Naive B cell (primary cell): Measurements from ENCODE around the gene WDR36. TPM values are rescaled to one million over a fixed set of nuclear protein-coding genes. Genes with fewer than 3 reads are reported as not detected.
A peak's percentile ranks its signal among the peaks of the same experiment; 100 is the strongest.

Experiments used
- ATAC-seq, 2 donors: fragments of 150-1000 bp; cut with Tn5 transposase; 2 replicates each; pipeline ENCODE4 v1.10.0; 2021; ENCODE audit warnings: low read depth in 2 of 2, mild to moderate bottlenecking in 2 of 2, moderate library complexity in 2 of 2
- DNase-seq: peaks from one replicate; pipeline ENCODE4 v3.0.0; 2022
- H3K27ac Mint-ChIP-seq, 6 donors: one replicate each; pipeline ENCODE4 v1.8.0; 2020 to 2022; ENCODE audit warnings: mild to moderate bottlenecking in 6 of 6, mixed read lengths in 6 of 6, moderate library complexity in 5 of 6, inconsistent platforms in 2 of 6
- H3K27me3 Mint-ChIP-seq, 3 donors: one replicate each; pipeline ENCODE4 v1.8.0; 2021 to 2022; ENCODE audit warnings: mixed read lengths in 3 of 3, mild to moderate bottlenecking in 1 of 3
- H3K36me3 Mint-ChIP-seq, 2 donors: one replicate each; pipeline ENCODE4 v1.8.0; 2020 to 2022; ENCODE audit warnings: mixed read lengths in 2 of 2, inconsistent platforms in 1 of 2, mild to moderate bottlenecking in 1 of 2
- H3K4me1 Mint-ChIP-seq, 3 donors: one replicate each; pipeline ENCODE4 v1.8.0; 2020 to 2022; ENCODE audit warnings: mixed read lengths in 3 of 3, inconsistent platforms in 1 of 3, mild to moderate bottlenecking in 1 of 3, moderate library complexity in 1 of 3
- H3K4me3 Mint-ChIP-seq, 8 donors: one replicate each; pipeline ENCODE4 v1.8.0; 2020 to 2022; ENCODE audit warnings: mild to moderate bottlenecking in 8 of 8, mixed read lengths in 8 of 8, moderate library complexity in 8 of 8, inconsistent platforms in 2 of 8
- H3K9me3 Mint-ChIP-seq, 7 donors: one replicate each; pipeline ENCODE4 v1.8.0; 2020 to 2022; ENCODE audit warnings: mixed read lengths in 7 of 7, mild to moderate bottlenecking in 5 of 7, inconsistent platforms in 2 of 7, moderate library complexity in 1 of 7
- polyA plus RNA-seq, 6 donors: library from polyadenylated mRNA; unstranded; fragments of 300-500 nt; fragmentation: Illumina TruSeq; gene quantifications; one replicate each; pipeline ENCODE4 v1.2.3, GENCODE V29; 2021; ENCODE audit warnings: low read depth in 6 of 6

Gene WDR36
- polyA plus RNA-seq, 6 donors from 2014 or later: 15.5 to 26.5 (median 22.3) TPM

GRCh38 chr5:111072949-111073682 lies 19.0 kb upstream of the WDR36 start:
- peak overlapping the region in 2 of 6 donors; percentile 38 to 95 for H3K27ac Mint-ChIP-seq
- H3K27me3 Mint-ChIP-seq: peaks cover 68 to 91% (median 81%) of the 10 kb centered on the region in 3 donors
- DNase-seq: peak; percentile 15

GRCh38 chr5:111074244-111074643 lies 17.9 kb upstream of the WDR36 start:
- Mint-ChIP-seq H3K9me3 (peaks cover 0 to 4% (median 0%) of the 10 kb centered on the region in 7 donors), H3K4me1 (peaks cover 10 to 33% (median 11%) of the 10 kb centered on the region in 3 donors), H3K27ac (no peak overlapping the region), H3K4me3 (peak overlapping the region in 3 of 8 donors; percentile 38 to 81 (median 51)), H3K27me3 (peaks cover 65 to 87% (median 80%) of the 10 kb centered on the region in 3 donors), H3K36me3 (peaks cover 0 to 8% of the 10 kb centered on the region in 2 donors)
- no peak for DNase-seq
- no peak for ATAC-seq

More at GRCh38 chr5:111072949-111073682, 19.0 kb upstream of the WDR36 start:
- Mint-ChIP-seq H3K36me3 (peaks cover 0 to 8% of the 10 kb centered on the region in 2 donors), H3K9me3 (peaks cover 0 to 4% (median 0%) of the 10 kb centered on the region in 7 donors), H3K4me3 (peak overlapping the region; percentile 19 to 95 (median 84)), H3K4me1 (peaks cover 10 to 33% (median 11%) of the 10 kb centered on the region in 3 donors)
- ATAC-seq: peak; percentile 69 to 81

GRCh38 chr5:111075520-111075919 lies 16.6 kb upstream of the WDR36 start:
- H3K27me3 Mint-ChIP-seq: peaks cover 59 to 79% (median 71%) of the 10 kb centered on the region in 3 donors
- ATAC-seq (no peak), DNase-seq (no peak)
- peaks cover 0 to 4% (median 0%) of the 10 kb centered on the region in 7 donors for H3K9me3 Mint-ChIP-seq
- H3K4me3 Mint-ChIP-seq: no peak overlapping the region
- H3K36me3 Mint-ChIP-seq: peaks cover 0 to 8% of the 10 kb centered on the region in 2 donors
- H3K4me1 Mint-ChIP-seq: peaks cover 10 to 26% (median 11%) of the 10 kb centered on the region in 3 donors
- no peak overlapping the region for H3K27ac Mint-ChIP-seq

GRCh38 chr5:111076091-111076490 lies 16.1 kb upstream of the WDR36 start:
- peaks cover 53 to 79% (median 65%) of the 10 kb centered on the region in 3 donors for H3K27me3 Mint-ChIP-seq
- H3K27ac Mint-ChIP-seq: no peak overlapping the region
- DNase-seq (no peak), ATAC-seq (no peak)
- peaks cover 0 to 8% of the 10 kb centered on the region in 2 donors for H3K36me3 Mint-ChIP-seq
- H3K4me1 Mint-ChIP-seq: peaks cover 10 to 21% (median 11%) of the 10 kb centered on the region in 3 donors
- H3K9me3 Mint-ChIP-seq: peaks cover 0 to 4% (median 0%) of the 10 kb centered on the region in 7 donors
- H3K4me3 Mint-ChIP-seq: no peak overlapping the region

DNA sequence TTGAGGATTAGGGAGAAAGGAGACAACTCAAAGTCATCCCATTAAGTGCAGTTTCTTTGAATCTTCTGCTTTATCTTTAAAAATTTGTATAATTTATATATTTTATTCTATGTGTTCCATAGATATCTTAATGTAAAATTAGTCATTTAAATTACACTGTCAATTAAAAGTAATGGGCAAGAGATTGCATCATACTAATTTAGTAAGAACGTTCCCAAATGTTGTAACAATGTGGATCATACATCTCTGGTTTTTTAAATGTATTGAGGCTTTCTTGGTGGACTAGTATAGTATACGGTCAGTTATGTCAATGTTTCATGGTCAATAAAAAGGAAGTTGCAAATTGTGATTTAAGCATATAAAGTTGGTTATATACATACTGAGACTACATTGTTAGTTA lies 14.5 kb upstream of the WDR36 start:
- peaks cover 9 to 14% (median 10%) of the 10 kb centered on the region in 3 donors for H3K4me1 Mint-ChIP-seq
- H3K27me3 Mint-ChIP-seq: peaks cover 43 to 78% (median 62%) of the 10 kb centered on the region in 3 donors
- DNase-seq (no peak), ATAC-seq (no peak)
- H3K36me3 Mint-ChIP-seq: peaks cover 0 to 8% of the 10 kb centered on the region in 2 donors
- peaks cover 0 to 7% (median 0%) of the 10 kb centered on the region in 7 donors for H3K9me3 Mint-ChIP-seq
- no peak overlapping the region for H3K4me3 Mint-ChIP-seq
- no peak overlapping the region for H3K27ac Mint-ChIP-seq

- Mint-ChIP-seq H3K4me1 (no peaks in the 10 kb centered on the region), H3K4me3 (no peak overlapping the region), H3K36me3 (no peaks in the 10 kb centered on the region), H3K27me3 (peaks cover 40 to 61% (median 50%) of the 10 kb centered on the region in 3 donors), H3K27ac (no peak overlapping the region), H3K9me3 (peaks cover 0 to 4% (median 0%) of the 10 kb centered on the region in 7 donors)
- no peak for ATAC-seq
- no peak for DNase-seq
Measured at GRCh38 chr5:111079846-111080245, 12.3 kb upstream of the WDR36 start.

GRCh38 chr5:111083323-111083722 lies 8.8 kb upstream of the WDR36 start:
- ATAC-seq (peak; percentile 27 to 45), DNase-seq (no peak)
- Mint-ChIP-seq H3K4me1 (no peaks in the 10 kb centered on the region), H3K36me3 (no peaks in the 10 kb centered on the region), H3K27ac (no peak overlapping the region), H3K9me3 (peaks cover 0 to 4% (median 0%) of the 10 kb centered on the region in 7 donors), H3K27me3 (peaks cover 24 to 35% (median 28%) of the 10 kb centered on the region in 3 donors), H3K4me3 (no peak overlapping the region)

DNA sequence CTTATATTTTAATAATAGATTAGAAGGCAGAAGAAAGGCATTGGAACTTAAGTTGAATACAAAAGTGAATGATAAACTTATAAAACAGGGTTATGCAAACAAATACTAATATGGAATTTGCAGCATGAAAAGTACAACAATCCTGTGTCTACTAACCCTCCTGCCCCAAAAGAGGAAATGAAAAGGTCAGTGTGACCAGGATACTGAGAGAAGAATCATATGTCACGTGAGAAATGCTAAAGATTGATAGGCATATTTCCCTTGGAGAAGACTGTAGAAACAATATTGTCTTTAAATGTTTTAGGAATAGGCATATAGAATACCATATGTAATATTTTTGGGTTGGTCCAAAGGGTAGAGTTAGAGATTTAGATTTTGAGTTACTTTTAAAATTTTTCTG lies 3.8 kb downstream of the WDR36 start:
- Mint-ChIP-seq H3K9me3 (peaks cover 0 to 3% (median 0%) of the 10 kb centered on the region in 7 donors), H3K4me1 (peaks cover 22 to 32% (median 29%) of the 10 kb centered on the region in 3 donors), H3K27ac (no peak overlapping the region)

GRCh38 chr5:111099058-111099778 lies 7.1 kb downstream of the WDR36 start:
- DNase-seq (no peak), ATAC-seq (no peak)
- H3K9me3 Mint-ChIP-seq: no peaks in the 10 kb centered on the region
- H3K4me1 Mint-ChIP-seq: peaks cover 0 to 9% (median 5%) of the 10 kb centered on the region in 3 donors
- peaks cover 13 to 14% of the 10 kb centered on the region in 2 donors for H3K36me3 Mint-ChIP-seq
- H3K4me3 Mint-ChIP-seq: no peak overlapping the region
- H3K27ac Mint-ChIP-seq: no peak overlapping the region
- no peaks in the 10 kb centered on the region for H3K27me3 Mint-ChIP-seq

More for the DNA sequence above, 3.8 kb downstream of the WDR36 start:
- H3K27me3 Mint-ChIP-seq: peaks cover 0 to 4% (median 0%) of the 10 kb centered on the region in 3 donors
- H3K4me3 Mint-ChIP-seq: no peak overlapping the region
- H3K36me3 Mint-ChIP-seq: peaks cover 7% of the 10 kb centered on the region in 2 donors
- DNase-seq (no peak), ATAC-seq (no peak)

DNA sequence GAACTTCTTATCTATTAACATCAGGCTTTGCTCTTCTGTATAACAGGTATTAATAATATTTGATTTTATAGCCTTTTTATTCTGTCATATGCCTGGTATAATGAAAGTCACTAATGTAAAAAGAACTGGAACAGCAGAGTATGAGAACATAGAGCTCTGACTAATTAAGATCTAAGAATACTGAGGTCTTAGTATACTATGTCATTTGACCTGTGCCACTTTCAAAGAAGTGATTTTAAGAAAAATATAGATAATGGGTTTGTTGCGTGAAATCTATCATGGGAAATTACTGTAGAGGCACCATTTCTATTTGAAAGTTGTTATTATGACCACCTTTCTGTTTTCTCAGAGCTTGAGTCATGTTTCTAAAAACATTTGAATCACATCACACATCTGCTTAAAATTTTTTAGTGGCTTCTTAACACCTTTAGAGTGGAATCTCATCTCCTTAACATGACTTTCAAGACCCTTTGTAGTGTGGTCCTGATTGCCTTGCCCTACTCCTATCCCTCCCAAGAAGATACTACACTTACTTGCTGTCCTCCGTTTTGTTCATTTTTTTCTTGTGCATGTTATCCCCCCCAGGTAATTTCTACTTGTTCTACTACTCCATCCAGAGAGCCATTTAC lies 14.3 kb downstream of the WDR36 start:
- H3K36me3 Mint-ChIP-seq: peaks cover 12 to 30% of the 10 kb centered on the region in 2 donors

DNA sequence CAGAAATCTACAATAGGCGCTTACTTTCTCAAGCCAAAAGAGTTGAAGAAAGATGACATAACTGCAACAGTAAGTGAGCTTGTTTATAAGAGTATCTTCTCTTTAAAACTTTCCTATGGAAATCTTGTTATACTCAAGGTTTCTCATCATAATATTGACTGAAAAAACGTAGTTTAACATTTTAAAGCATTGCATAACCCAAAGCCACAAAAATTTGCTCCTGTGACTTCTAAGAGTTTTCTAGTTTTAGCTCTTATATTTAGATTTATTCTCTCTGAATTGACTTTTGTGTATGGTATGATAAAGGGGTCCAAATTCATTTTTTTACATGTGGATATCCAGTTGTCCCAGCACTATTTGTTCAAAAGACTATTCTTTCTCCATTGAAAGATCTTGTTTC lies 15.2 kb downstream of the WDR36 start:
- no peak overlapping the region for H3K4me3 Mint-ChIP-seq
- ATAC-seq: no peak
- no peaks in the 10 kb centered on the region for H3K4me1 Mint-ChIP-seq
- peaks cover 16 to 30% of the 10 kb centered on the region in 2 donors for H3K36me3 Mint-ChIP-seq
- no peak overlapping the region for H3K27ac Mint-ChIP-seq
- no peaks in the 10 kb centered on the region for H3K9me3 Mint-ChIP-seq
- DNase-seq: no peak
- H3K27me3 Mint-ChIP-seq: no peaks in the 10 kb centered on the region

More for the DNA sequence above, 14.3 kb downstream of the WDR36 start:
- Mint-ChIP-seq H3K9me3 (no peaks in the 10 kb centered on the region), H3K4me1 (no peaks in the 10 kb centered on the region), H3K4me3 (no peak overlapping the region), H3K27ac (no peak overlapping the region), H3K27me3 (no peaks in the 10 kb centered on the region)
- DNase-seq: no peak
- ATAC-seq: no peak

DNA sequence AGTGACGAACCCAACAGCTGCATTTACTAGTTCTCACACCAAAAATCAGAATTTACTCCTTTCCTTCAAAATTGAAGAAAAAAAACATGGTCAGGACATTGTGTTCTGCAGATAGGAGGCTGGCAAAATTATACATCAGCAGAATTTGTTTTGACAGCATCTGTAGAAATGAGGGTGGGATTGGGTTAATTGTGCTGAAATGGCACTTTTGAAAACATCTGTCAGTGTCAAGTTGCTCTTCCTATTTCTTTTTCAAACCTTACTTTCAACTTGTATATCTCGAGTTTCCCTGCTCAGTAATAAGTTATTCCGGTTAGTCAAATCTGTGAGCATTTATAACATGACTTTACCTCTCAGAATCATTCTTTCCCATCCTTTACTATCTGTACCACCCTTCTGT lies 19.8 kb downstream of the WDR36 start:
- no peaks in the 10 kb centered on the region for H3K27me3 Mint-ChIP-seq
- H3K9me3 Mint-ChIP-seq: no peaks in the 10 kb centered on the region
- H3K4me1 Mint-ChIP-seq: no peaks in the 10 kb centered on the region
- no peak for DNase-seq
- ATAC-seq: no peak
- no peak overlapping the region for H3K27ac Mint-ChIP-seq
- H3K36me3 Mint-ChIP-seq: peaks cover 6 to 9% of the 10 kb centered on the region in 2 donors
- H3K4me3 Mint-ChIP-seq: no peak overlapping the region

DNA sequence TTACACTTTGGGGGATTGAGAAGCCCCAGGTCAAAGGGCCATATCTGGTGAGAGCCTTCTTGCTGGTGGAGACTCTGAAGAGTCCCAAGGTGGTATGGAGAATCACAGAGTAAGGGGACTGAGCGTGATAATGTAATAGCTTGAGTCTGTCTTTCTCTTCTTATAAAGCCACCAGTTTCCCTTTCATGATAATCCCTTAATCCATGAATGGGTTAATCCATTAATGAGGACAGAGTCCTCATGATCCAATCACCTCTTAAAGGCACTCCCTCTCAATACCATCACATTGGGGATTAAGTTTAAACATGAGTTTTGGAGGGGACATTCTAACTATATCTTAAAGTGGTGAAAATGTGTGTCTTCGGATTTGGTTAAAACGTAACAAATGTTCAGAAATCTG lies 21.5 kb downstream of the WDR36 start:
- ATAC-seq (no peak), DNase-seq (no peak)
- peak overlapping the region in 2 of 6 donors; percentile 40 to 47 for H3K27ac Mint-ChIP-seq
- no peaks in the 10 kb centered on the region for H3K9me3 Mint-ChIP-seq
- peaks cover 0 to 6% of the 10 kb centered on the region in 2 donors for H3K36me3 Mint-ChIP-seq
- no peak overlapping the region for H3K4me3 Mint-ChIP-seq
- H3K27me3 Mint-ChIP-seq: no peaks in the 10 kb centered on the region
- H3K4me1 Mint-ChIP-seq: peaks cover 0 to 6% (median 0%) of the 10 kb centered on the region in 3 donors
